NCI-H2196 treated with DMSO at 0.1 percent for 48 hours (cell line): Measurements from ENCODE around the gene SPDYC.

Experiments
- DNase-seq: peaks from one replicate; lab custom pipeline; 2025; ENCODE audit not compliant: unreplicated experiment; lab: John Stamatoyannopoulos, UW

The SPDYC gene

DNA sequence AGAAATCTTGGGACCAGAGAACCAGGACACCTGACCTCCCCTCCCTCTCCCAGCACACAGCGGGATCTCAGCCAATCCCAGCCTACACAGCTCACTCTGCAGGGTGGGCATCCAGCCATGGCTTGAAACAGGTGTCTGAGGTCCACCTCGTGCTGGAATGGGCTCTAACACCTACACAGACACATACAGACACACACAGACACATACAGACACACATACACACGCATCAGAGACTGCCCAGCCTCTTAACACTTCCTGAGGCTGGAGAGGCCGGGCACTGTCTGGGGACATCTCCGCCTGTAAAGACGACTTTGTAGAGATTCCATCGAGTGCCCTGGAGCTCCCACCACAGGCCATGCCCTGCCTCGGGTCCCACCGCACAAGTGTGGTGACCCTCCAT, 48.4 kb downstream of the SPDYC start:
- no peak for DNase-seq

DNA sequence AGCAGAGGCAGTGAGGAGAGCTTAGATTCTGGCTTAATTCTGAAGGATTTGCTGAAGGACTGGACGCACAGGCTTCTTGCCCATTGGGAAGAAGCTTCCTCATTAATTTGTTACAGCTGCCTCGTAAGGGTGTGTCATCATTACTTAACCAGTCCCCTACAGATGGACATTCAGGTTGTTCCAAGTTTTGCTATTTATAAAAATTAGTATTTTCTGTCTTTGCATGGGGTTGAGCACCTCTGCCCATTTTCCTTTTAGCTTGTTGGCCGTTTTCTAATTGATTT, 49.8 kb downstream of the SPDYC start:
- no peak for DNase-seq

DNA sequence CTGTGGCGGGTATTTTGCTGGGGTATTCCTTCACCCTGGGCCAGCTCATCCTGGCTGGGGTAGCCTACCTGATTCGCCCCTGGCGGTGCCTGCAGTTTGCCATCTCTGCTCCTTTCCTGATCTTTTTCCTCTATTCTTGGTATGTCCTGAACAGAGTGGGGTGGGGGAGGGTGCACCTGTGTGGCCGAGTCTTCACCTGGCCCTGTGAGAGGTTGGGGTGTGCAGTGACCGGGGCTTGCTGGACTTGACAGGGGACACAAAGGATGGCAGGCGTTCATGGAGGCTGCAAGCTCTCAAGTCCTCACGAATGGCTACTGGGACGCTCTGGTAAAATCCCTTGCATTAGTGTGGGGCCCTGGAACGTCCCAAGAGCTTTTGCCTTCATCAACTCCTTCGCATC, 51.0 kb downstream of the SPDYC start:
- no peak for DNase-seq
